Esophagus muscularis mucosa (tissue), 4 donors: ENCODE data around the gene EIF5A2. TPM values are rescaled to one million over a fixed set of nuclear protein-coding genes. Genes with fewer than 3 reads are reported as not detected.

ENCODE experiments used
- DNase-seq: peaks from one replicate; pipeline ENCODE4 v3.0.0-alpha.2; 2017; ENCODE audit errors: extremely low spot score
- H3K27ac ChIP-seq, 4 donors: fragments of 200-600 bp; sonication (generic); replicated peaks in 1 of 4; 1 replicate in 3 of 4; 2 replicates in 1 of 4; pipeline ENCODE4 v1.5.1; 2016 to 2019; ENCODE audit warnings: mild to moderate bottlenecking in 1 of 4
- H3K27me3 ChIP-seq, 4 donors: fragments of 200-600 bp; sonication (generic); one replicate each; pipeline versions ENCODE4 v1.5.1 to v1.6.0; 2016 to 2019
- H3K36me3 ChIP-seq, 4 donors: fragments of 200-600 bp; sonication (generic); one replicate each; pipeline ENCODE4 v1.5.1; 2016 to 2019
- H3K4me1 ChIP-seq, 4 donors: fragments of 200-600 bp; sonication (generic); one replicate each; pipeline ENCODE4 v1.5.1; 2016 to 2019
- H3K4me3 ChIP-seq, 4 donors: fragments of 200-600 bp; sonication (generic); 1 replicate in 2 of 4; 2 replicates in 2 of 4; pipeline ENCODE4 v1.5.1; 2016 to 2019; ENCODE audit warnings: mild to moderate bottlenecking in 4 of 4, moderate library complexity in 1 of 4
- H3K9me3 ChIP-seq, 4 donors: fragments of 200-600 bp; sonication (generic); 1 replicate in 3 of 4; 2 replicates in 1 of 4; pipeline ENCODE4 v1.5.1; 2016 to 2019
- EP300 ChIP-seq: sonication (generic); formaldehyde crosslinking; IDR thresholded peaks from one replicate; pipeline ENCODE4 v1.6.1; 2017; ENCODE audit warnings: antibody characterized with exemption
- POLR2A ChIP-seq: fragments of 450-650 bp; IDR thresholded peaks from one replicate; pipeline ENCODE4 v1.6.1; 2017; ENCODE audit warnings: antibody characterized with exemption, moderate library complexity, mild to moderate bottlenecking, low read depth
- POLR2AphosphoS5 ChIP-seq, 2 donors: sonication (generic); formaldehyde crosslinking; IDR thresholded peaks; one replicate each; pipeline ENCODE4 v1.6.1; 2017; ENCODE audit warnings: antibody characterized with exemption in 2 of 2
- WGBS: methylation state at CpG from one replicate; pipeline ENCODE4 v1.1.5; 2018; 5-methylcytosine and 5-hydroxymethylcytosine counted together
- intact Hi-C: fragments of 100-400 bp; cut with DNase I; formaldehyde crosslinking; loops from one replicate; pipeline ENCODE4 v1.15.1; 2023
- total RNA-seq, 4 donors: library from RNA; depleted of rRNA; stranded (reverse); fragments of >200 nt; gene quantifications; one replicate each; pipeline versions ENCODE4 v1.1.0 to v1.2.1, GENCODE V29; 2016
- TF ChIP-seq, protein P1 (sequence below), 3 experiments: fragments of 200-600 bp in 2 of 3; fragments of 450-650 bp in 1 of 3; sonication (generic) in 2 of 3; IDR thresholded peaks; one replicate each; pipeline ENCODE4 v1.5.1; 2017 to 2019; ENCODE audit warnings: antibody characterized with exemption in 3 of 3, mild to moderate bottlenecking in 2 of 3, moderate library complexity in 1 of 3

EIF5A2 gene
- total RNA-seq, 4 donors from 2014 or later: 7.8 to 10.4 (median 7.9) TPM

DNA sequence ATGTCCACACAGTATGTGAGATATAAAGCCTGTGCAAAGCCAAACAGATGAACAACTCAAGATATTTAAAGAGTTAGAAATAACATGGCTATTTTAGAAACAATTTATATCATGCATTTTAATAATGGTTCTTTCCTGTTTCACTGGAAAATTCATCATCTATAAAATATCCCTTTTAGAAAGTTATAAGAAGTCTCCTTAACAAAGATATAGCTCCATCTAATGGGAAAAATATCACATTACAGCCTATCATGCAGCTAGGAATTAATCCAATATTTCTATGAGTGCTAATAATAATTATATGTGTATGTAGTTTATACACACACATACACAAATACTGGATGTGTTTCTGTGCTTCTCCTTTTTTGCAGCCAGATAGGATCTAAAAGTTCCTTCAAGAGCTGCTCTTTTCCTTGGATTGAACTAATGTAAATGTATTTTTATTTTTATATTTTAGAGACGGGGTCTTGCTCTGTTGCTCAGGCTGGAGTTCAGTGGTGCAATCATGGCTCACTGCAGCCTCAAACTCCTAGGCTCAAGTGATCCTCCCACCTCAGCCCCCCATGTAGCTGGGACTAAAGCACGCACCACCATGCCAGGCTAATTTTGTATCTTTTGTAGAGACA is 60.0 kb downstream of the EIF5A2 start:
- WGBS: 97% methylated on average over 2 of the region's 2 CpGs
- no peaks in the 10 kb centered on the region for H3K4me1 ChIP-seq
- intact Hi-C loops: no loop called here
- H3K27ac ChIP-seq: no peak overlapping the region
- no peak for DNase-seq
- no peaks in the 10 kb centered on the region for H3K36me3 ChIP-seq
- no peaks in the 10 kb centered on the region for H3K27me3 ChIP-seq
- H3K9me3 ChIP-seq: no peaks in the 10 kb centered on the region
- no peak overlapping the region for H3K4me3 ChIP-seq
- TF ChIP-seq, protein P1, sequence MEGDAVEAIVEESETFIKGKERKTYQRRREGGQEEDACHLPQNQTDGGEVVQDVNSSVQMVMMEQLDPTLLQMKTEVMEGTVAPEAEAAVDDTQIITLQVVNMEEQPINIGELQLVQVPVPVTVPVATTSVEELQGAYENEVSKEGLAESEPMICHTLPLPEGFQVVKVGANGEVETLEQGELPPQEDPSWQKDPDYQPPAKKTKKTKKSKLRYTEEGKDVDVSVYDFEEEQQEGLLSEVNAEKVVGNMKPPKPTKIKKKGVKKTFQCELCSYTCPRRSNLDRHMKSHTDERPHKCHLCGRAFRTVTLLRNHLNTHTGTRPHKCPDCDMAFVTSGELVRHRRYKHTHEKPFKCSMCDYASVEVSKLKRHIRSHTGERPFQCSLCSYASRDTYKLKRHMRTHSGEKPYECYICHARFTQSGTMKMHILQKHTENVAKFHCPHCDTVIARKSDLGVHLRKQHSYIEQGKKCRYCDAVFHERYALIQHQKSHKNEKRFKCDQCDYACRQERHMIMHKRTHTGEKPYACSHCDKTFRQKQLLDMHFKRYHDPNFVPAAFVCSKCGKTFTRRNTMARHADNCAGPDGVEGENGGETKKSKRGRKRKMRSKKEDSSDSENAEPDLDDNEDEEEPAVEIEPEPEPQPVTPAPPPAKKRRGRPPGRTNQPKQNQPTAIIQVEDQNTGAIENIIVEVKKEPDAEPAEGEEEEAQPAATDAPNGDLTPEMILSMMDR (IDR thresholded peaks at IDR 0.05): peak in 1 of 3 experiments; percentile 39
- no peak for TF ChIP-seq EP300

DNA sequence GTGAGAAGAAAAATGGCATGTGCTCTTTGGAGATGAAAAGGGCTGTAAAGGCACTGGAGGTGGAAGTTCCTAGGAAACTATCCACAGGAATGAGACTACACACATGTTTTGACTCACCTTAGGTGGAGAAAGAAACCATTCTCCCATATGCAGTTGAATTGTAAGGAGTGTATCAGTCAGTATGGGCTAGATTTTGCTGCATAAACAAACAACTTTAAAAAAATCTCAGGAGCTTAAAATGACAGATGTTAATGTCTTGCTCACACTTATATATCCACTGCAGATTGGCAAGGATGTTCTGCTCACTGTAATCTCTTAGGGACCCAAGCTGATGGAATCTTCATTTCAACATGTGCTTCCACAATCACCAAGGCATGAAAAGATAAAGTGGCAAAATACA is 64.1 kb downstream of the EIF5A2 start:
- no peak for DNase-seq
- Histone ChIP-seq H3K27ac (no peak overlapping the region), H3K4me1 (no peaks in the 10 kb centered on the region), H3K9me3 (no peaks in the 10 kb centered on the region), H3K36me3 (no peaks in the 10 kb centered on the region), H3K27me3 (no peaks in the 10 kb centered on the region), H3K4me3 (no peak overlapping the region)
- intact Hi-C loops: no loop called here
- no peak for TF ChIP-seq POLR2AphosphoS5 (IDR thresholded peaks at IDR 0.05)
- TF ChIP-seq, protein P1 (IDR thresholded peaks at IDR 0.05): no peak
- TF ChIP-seq POLR2A: no peak

DNA sequence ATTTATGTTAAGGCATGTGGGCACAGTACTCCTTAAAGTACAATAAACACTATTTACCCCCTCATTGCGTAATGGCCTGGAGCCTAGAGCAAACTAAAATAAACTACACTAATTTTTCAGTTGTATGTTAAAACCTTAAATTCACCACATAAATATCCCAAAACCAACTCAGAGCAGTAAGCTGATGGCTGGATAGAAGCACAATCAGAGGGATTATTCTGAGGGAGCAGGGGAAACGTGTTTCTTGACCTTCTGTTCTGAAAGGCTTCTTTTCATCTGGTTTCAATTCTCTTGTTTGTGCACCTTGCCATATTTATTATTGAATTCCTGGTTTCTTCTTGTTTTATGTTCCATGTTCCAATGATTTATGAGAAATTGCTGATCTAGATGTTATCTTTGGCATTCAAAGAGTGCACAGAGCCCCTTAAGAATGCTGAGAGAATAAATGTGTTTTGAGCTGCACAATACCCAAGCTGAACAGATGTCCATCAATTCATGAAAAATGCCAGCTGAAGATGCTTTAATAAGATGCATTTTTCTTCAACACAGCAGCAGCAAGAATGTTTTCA is 68.1 kb downstream of the EIF5A2 start:
- TF ChIP-seq POLR2AphosphoS5 (IDR thresholded peaks at IDR 0.05): no peak
- intact Hi-C loops: no loop called here
- H3K4me3 ChIP-seq: no peak overlapping the region
- no peaks in the 10 kb centered on the region for H3K27me3 ChIP-seq
- no peaks in the 10 kb centered on the region for H3K9me3 ChIP-seq
- H3K4me1 ChIP-seq: no peaks in the 10 kb centered on the region
- H3K27ac ChIP-seq: no peak overlapping the region
- H3K36me3 ChIP-seq: no peaks in the 10 kb centered on the region
- WGBS: 50% methylated on average over 2 of the region's 2 CpGs
- DNase-seq: no peak

DNA sequence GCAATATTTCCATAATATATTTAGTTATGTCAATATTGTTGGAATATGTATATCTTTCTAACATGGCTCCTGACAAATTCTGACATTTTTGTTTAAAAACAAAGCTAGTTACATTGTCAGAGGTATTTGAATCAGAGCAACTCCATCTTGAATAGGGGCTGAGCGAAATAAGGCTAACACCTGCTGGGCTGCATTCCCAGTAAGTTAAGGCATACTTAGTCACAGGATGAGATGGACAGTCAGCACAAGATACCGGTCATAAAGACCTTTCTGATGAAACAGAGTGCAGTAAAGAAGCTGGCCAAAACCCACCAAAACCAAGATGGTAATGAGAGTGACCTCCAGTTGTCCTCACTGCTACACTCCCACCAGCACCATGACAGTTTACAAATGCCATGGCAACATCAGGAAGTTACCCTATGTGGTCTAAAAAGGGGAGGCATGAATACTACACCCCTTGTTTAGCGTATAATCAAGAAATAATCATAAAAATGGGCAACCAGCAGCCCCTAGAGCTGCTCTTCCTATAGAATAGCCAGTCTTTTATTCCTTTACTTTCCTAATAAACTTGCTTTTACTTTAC is 68.8 kb downstream of the EIF5A2 start:
- Histone ChIP-seq H3K36me3 (no peaks in the 10 kb centered on the region), H3K9me3 (no peaks in the 10 kb centered on the region), H3K27ac (no peak overlapping the region), H3K4me3 (no peak overlapping the region), H3K4me1 (no peaks in the 10 kb centered on the region), H3K27me3 (peaks cover 0 to 3% (median 0%) of the 10 kb centered on the region in 4 donors)
- intact Hi-C loops: no loop called here
- TF ChIP-seq POLR2A: no peak
- no peak for TF ChIP-seq POLR2AphosphoS5 (IDR thresholded peaks at IDR 0.05)
- TF ChIP-seq, protein P1 (IDR thresholded peaks at IDR 0.05): no peak
- no peak for TF ChIP-seq EP300
- WGBS: 92% methylated on average over 3 of the region's 3 CpGs
- no peak for DNase-seq

Other genes starting within 250 kb of the EIF5A2 start
- gene RPL22L1, start 38.4 kb downstream of the EIF5A2 start, total RNA-seq: 10 to 100 TPM; 17.2 to 57.0 (median 37.1) TPM
- gene SLC2A2, start 118.1 kb upstream of the EIF5A2 start, total RNA-seq: not detected